GM12878 (cell line): ENCODE results near the gene FBF1. TPM values are rescaled to one million over a fixed set of nuclear protein-coding genes. Genes with fewer than 3 reads are reported as not detected.

Source experiments
- ATAC-seq: fragments of 200-7000 bp; cut with Tn5 transposase; 3 replicates; pipeline ENCODE4 v1.9.1; 2020; ENCODE audit warnings: mild to moderate bottlenecking, moderate library complexity
- BruUV-seq: library from RNA; stranded (reverse); fragments of 400-500 nt; replicated peaks from 2 replicates; lab custom pipeline; 2021; lab: Mats Ljungman, UMichigan
- CTCF ChIA-PET: fragments of 300-600 bp; sonication (Branson Sonifier 250); formaldehyde crosslinking; extraction: SDS; loops from one replicate; lab custom pipeline; 2021; ENCODE audit warnings: inconsistent platforms; lab: Yijun Ruan, JAX
- POLR2A ChIA-PET: fragments of 350-600 bp; formaldehyde crosslinking; extraction: SDS; loops from one replicate; lab custom pipeline; 2021; ENCODE audit warnings: inconsistent platforms; lab: Charles Lee
- RAD21 ChIA-PET: fragments of 300-600 bp; sonication (Branson Sonifier 250); formaldehyde crosslinking; loops from one replicate; lab custom pipeline; 2023; ENCODE audit warnings: antibody characterized with exemption; ENCODE audit not compliant: unreplicated experiment; lab: Charles Lee
- SMC1A ChIA-PET: fragments of 300-600 bp; sonication (Branson Sonifier 250); formaldehyde crosslinking; loops from one replicate; lab custom pipeline; 2023; ENCODE audit not compliant: unreplicated experiment, uncharacterized antibody; lab: Charles Lee
- DNase-seq: peaks from one replicate; pipeline ENCODE4 v3.0.0-alpha.2; 2011; ENCODE audit warnings: low read depth, low spot score
- FAIRE-seq: peaks from 3 replicates; lab custom pipeline; 2011; peaks lifted over from hg19 to GRCh38; lab: Jason Lieb, UNC
- H2AFZ ChIP-seq: 2 replicates; pipeline ENCODE4 v1.6.0; 2011; ENCODE audit warnings: low read depth, low read length, control low read depth; ENCODE audit not compliant: control insufficient read depth
- H3K27ac ChIP-seq: 2 replicates; pipeline ENCODE4 v1.5.1; 2011; ENCODE audit warnings: control low read depth; ENCODE audit not compliant: control insufficient read depth, insufficient read depth
- H3K27me3 ChIP-seq, 2 experiments: replicated peaks in 1 of 2; 2 replicates each; pipeline versions ENCODE4 v1.6.0 to v1.6.1; 2011; ENCODE audit warnings: low read length in 1 of 2; ENCODE audit not compliant: control insufficient read depth in 2 of 2, insufficient read depth in 2 of 2
- H3K36me3 ChIP-seq, 2 experiments: 2 replicates each; pipeline ENCODE4 v1.5.1; 2011; ENCODE audit warnings: low read length in 1 of 2; ENCODE audit not compliant: control insufficient read depth in 2 of 2, insufficient read depth in 2 of 2
- H3K4me1 ChIP-seq: 2 replicates; pipeline ENCODE4 v1.6.1; 2011; ENCODE audit warnings: mild to moderate bottlenecking, low read length, moderate library complexity, mixed read lengths; ENCODE audit not compliant: control insufficient read depth, insufficient read depth
- H3K4me2 ChIP-seq: 2 replicates; pipeline ENCODE4 v1.6.0; 2011; ENCODE audit warnings: control low read depth; ENCODE audit not compliant: control insufficient read depth, insufficient read depth
- H3K4me3 ChIP-seq: fragments of 200-600 bp; sonication (generic); 2 replicates; pipeline ENCODE4 v1.5.1; 2016
- H3K79me2 ChIP-seq: 2 replicates; pipeline ENCODE4 v1.6.0; 2011; ENCODE audit warnings: low read length; ENCODE audit not compliant: control insufficient read depth, insufficient read depth
- H3K9ac ChIP-seq: 2 replicates; pipeline ENCODE4 v1.8.0; 2011; ENCODE audit warnings: low read length, control low read depth, mixed read lengths; ENCODE audit not compliant: control insufficient read depth, insufficient read depth
- H3K9me3 ChIP-seq: replicated peaks from 3 replicates; pipeline ENCODE4 v1.5.1; 2011; ENCODE audit warnings: mild to moderate bottlenecking, low read length; ENCODE audit not compliant: control insufficient read depth, insufficient read depth
- H4K20me1 ChIP-seq: 2 replicates; pipeline ENCODE4 v1.6.0; 2011; ENCODE audit not compliant: control insufficient read depth, insufficient read depth
- CEBPB ChIP-seq, 2 experiments: fragments of 150-350 bp in 1 of 2; IDR thresholded peaks; 2 replicates each; pipeline ENCODE4 v1.6.1; 2012 to 2014; ENCODE audit warnings: low read depth in 2 of 2, low read length in 2 of 2, borderline replicate concordance in 1 of 2, inconsistent platforms in 1 of 2
- FOXM1 ChIP-seq: IDR thresholded peaks from 2 replicates; pipeline ENCODE4 v1.6.1; 2012; ENCODE audit warnings: low read depth, mild to moderate bottlenecking, inconsistent platforms, low read length, moderate library complexity
- HCFC1 ChIP-seq: fragments of 150-350 bp; IDR thresholded peaks from 2 replicates; pipeline ENCODE4 v1.6.1; 2014; ENCODE audit warnings: low read length
- IRF4 ChIP-seq: IDR thresholded peaks from 2 replicates; pipeline ENCODE4 v1.6.1; 2011; ENCODE audit warnings: low read depth, low read length
- JUNB ChIP-seq: IDR thresholded peaks from 2 replicates; pipeline ENCODE4 v1.6.1; 2016; ENCODE audit warnings: antibody characterized with exemption, mild to moderate bottlenecking
- MEF2B ChIP-seq: fragments of 450-650 bp; IDR thresholded peaks from 2 replicates; pipeline ENCODE4 v1.6.1; 2018; ENCODE audit warnings: mild to moderate bottlenecking, moderate library complexity; ENCODE audit not compliant: partially characterized antibody, poor library complexity, severe bottlenecking
- NBN ChIP-seq: fragments of 450-650 bp; IDR thresholded peaks from 2 replicates; pipeline ENCODE4 v1.6.1; 2016
- NFXL1 ChIP-seq: fragments of 450-650 bp; IDR thresholded peaks from 2 replicates; pipeline ENCODE4 v1.6.1; 2017; ENCODE audit warnings: antibody characterized with exemption, mild to moderate bottlenecking, borderline replicate concordance
- NR2F1 ChIP-seq: fragments of 450-650 bp; conservative IDR thresholded peaks from 2 replicates; pipeline ENCODE4 v1.6.1; 2017; ENCODE audit warnings: mild to moderate bottlenecking
- NRF1 ChIP-seq: conservative IDR thresholded peaks from 2 replicates; pipeline ENCODE4 v1.6.1; 2011; ENCODE audit warnings: mild to moderate bottlenecking, low read depth, low read length, improper control_type of control experiment
- POU2F2 ChIP-seq: IDR thresholded peaks from 3 replicates; pipeline ENCODE4 v1.6.1; 2011; ENCODE audit warnings: low read depth, mild to moderate bottlenecking, low read length, borderline replicate concordance
- RELA ChIP-seq: fragments of 450-650 bp; IDR thresholded peaks from 2 replicates; pipeline ENCODE4 v1.8.0; 2014; ENCODE audit warnings: borderline replicate concordance; ENCODE audit not compliant: partially characterized antibody
- SIN3A ChIP-seq: IDR thresholded peaks from 2 replicates; pipeline ENCODE4 v1.6.1; 2012; ENCODE audit warnings: low read depth, low read length, improper control_type of control experiment
- SMAD1 ChIP-seq: fragments of 450-650 bp; IDR thresholded peaks from 2 replicates; pipeline ENCODE4 v1.6.1; 2018; ENCODE audit warnings: mild to moderate bottlenecking, low read depth; ENCODE audit not compliant: partially characterized antibody
- TAF1 ChIP-seq: IDR thresholded peaks from 2 replicates; pipeline ENCODE4 v1.6.1; 2011; ENCODE audit warnings: mild to moderate bottlenecking, low read depth, low read length, borderline replicate concordance
- USF2 ChIP-seq: IDR thresholded peaks from 2 replicates; pipeline ENCODE4 v1.6.1; 2011; ENCODE audit warnings: low read depth, low read length, improper control_type of control experiment, borderline replicate concordance
- ZNF24 ChIP-seq: fragments of 450-650 bp; IDR thresholded peaks from 2 replicates; pipeline ENCODE4 v1.6.1; 2017; ENCODE audit warnings: antibody characterized with exemption, mild to moderate bottlenecking
- ZNF384 ChIP-seq: IDR thresholded peaks from 2 replicates; pipeline ENCODE4 v1.6.1; 2012; ENCODE audit warnings: low read depth, mild to moderate bottlenecking, low read length, improper control_type of control experiment, borderline replicate concordance
- ZNF622 ChIP-seq: fragments of 450-650 bp; IDR thresholded peaks from 2 replicates; pipeline ENCODE4 v1.6.1; 2017; ENCODE audit warnings: mild to moderate bottlenecking, inconsistent platforms
- whole genome bisulfite sequencing: methylation state at CpG from one replicate; pipeline ENCODE4 v1.1.6; 2016; ENCODE audit warnings: low lambda C conversion rate; ENCODE audit not compliant: insufficient replicate concordance, insufficient coverage; ENCODE audit errors: missing lambda C conversion rate; 5-methylcytosine and 5-hydroxymethylcytosine counted together
- in situ Hi-C: fragments of 300-500 bp; cut with MboI; formaldehyde crosslinking; loops from 9 replicates; pipeline ENCODE4 v1.14.3; 2018; ENCODE audit warnings: mixed read lengths
- intact Hi-C: fragments of 100-400 bp; cut with micrococcal nuclease; formaldehyde crosslinking; loops from one replicate; pipeline ENCODE4 v1.14.2; 2022; ENCODE audit not compliant: unreplicated experiment
- polyA plus RNA-seq, 11 experiments: library from polyadenylated mRNA; depleted of rRNA in 4 of 11; unstranded in 6 of 11; stranded (reverse) in 5 of 11; fragments of >200 nt; fragmentation: Nextera tagmentation in 4 of 11; fragmentation: Illumina TruSeq in 1 of 11; extraction: Ambion mirVana in 4 of 11; extraction: Trizol in 1 of 11; gene quantifications; 1 replicate in 1 of 11; 2 replicates in 10 of 11; pipeline versions ENCODE4 v1.2.1 to v1.2.3, GENCODE V29; 2011 to 2016; ENCODE audit warnings: inconsistent platforms in 2 of 11, missing spikeins in 2 of 11, low read depth in 1 of 11
- total RNA-seq, 4 experiments: library from RNA; depleted of rRNA in 3 of 4; stranded (reverse); fragments of >200 nt in 3 of 4; fragmentation: Illumina TruSeq in 1 of 4; extraction: Trizol in 1 of 4; gene quantifications; 2 replicates each; pipeline versions ENCODE4 v1.2.1 to v1.2.3, GENCODE V29; 2013 to 2021
- TF ChIP-seq, protein P1 (sequence below): fragments of 450-650 bp; IDR thresholded peaks from 2 replicates; pipeline ENCODE4 v1.6.1; 2016; ENCODE audit warnings: mild to moderate bottlenecking

The FBF1 gene
- total and polyA plus RNA-seq, 10 of the 15 experiments (the other 5 are each of a cell fraction or from before 2014, with no cell fraction given): 0.29 to 15.0 (median 7.0) TPM

DNA sequence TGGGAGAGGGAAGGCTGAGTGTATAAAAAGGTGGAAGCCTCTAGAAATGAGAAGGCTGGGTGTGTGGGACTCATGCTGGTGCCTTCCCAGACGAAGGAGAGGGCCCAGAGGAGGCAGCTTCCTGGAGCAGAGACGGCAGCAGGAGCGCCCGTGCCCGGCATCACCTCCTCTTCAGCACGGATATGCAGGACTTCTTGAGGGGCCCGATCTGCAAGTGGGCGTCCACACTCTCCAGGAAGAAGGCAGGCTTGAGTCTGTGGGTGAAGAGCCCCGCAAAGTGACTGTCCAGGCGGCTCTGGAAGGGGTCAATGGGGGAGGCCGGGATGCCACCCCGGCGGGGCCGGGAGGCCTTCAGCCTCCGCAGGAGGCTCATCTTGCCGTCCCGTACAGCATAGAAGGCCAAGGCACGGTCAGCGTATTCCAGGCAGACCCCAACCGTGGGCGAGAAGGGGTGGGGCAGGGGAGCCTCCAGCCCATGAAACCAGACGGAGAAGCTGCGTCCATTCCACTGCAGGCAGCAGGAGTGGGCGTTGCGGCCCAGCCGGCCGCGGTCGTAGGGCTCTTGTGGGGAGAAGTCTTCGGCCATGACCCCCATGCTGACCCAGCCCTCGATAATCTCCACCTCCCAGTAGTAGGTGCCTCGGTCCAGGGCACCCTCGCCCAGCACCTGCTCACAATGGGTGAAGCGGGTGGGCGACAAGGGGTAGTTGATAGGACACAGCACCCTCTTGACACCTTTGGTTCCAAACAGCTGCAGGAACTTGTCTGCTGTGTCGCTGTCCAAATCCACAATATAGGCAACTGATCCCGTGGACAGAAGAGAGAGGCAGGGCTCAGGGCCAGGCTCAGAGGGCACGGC is 66.3 kb downstream of the FBF1 start (continued):
- TF ChIP-seq RELA (no peak), TAF1 (no peak), CEBPB (IDR thresholded peaks at IDR 0.05; ENCODE audit: borderline replicate concordance in 1 of 2, low read depth in 2 of 2, low read length in 2 of 2) (no peak), SMAD1 (no peak), ZNF622 (no peak), HCFC1 (no peak)
- TF ChIP-seq, all 136 proteins: peak for 0

DNA sequence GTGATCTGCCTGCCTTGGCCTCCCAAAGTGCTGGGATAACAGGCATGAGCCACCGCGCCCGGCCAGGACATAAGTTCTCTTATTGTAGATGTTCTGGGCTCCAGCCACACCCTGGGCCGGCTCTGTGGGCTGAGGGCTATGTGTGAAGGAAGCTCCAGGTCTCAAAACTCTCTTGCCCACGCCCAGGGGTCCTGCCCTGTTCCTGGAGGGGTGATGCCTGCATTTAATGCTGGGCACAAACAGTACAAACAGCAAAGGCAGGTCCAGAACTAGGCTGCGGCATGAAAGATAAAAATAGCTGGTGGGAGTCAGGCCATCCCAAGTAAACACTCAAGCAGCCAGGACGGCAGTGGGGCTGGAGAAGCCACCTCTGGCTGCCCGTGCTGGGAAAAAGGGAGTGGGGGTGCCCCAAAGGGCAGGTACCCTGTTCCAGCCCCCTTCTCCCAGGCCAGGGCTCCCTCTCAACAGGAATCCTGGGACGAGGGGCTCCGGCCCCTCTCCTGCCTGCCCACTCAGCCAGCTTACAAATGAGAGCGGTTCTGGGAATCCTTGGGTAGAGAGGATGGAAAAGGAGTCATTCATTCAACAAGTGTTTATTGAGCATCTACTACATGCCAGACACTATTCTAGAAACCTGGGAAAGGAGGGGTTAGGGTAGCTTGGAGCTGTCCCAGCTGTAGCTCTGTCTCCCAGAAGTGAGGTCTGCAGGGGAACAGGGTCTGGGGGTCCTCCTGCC is 67.1 kb downstream of the FBF1 start:
- no peaks in the 10 kb centered on the region for H3K79me2 ChIP-seq
- H3K4me1 ChIP-seq: peaks cover 25% of the 10 kb centered on the region
- no peak overlapping the region for H2AFZ ChIP-seq
- no peaks in the 10 kb centered on the region for H4K20me1 ChIP-seq
- H3K9ac ChIP-seq: no peak overlapping the region
- CTCF ChIA-PET: interaction anchor here (0.7 to 7.9 kb wide), 4 partner anchors 14 to 129 kb away, joined by 4 to 81 read pairs (median 4); partner anchors contain the start of genes TRIM65 and WBP2
- peaks cover 1 to 2% of the 10 kb centered on the region in 2 experiments; a peak in 3 of 4 replicates for H3K27me3 ChIP-seq
- DNase-seq (no peak), ATAC-seq (no peak), FAIRE-seq (no peak)
- H3K36me3 ChIP-seq: no peaks in the 10 kb centered on the region
- 70% methylated on average over 11 of the region's 11 CpGs for WGBS
- in situ Hi-C loops: no loop called here
- RAD21 ChIA-PET: interaction anchor here (1.2 kb wide), 1 partner anchor 1499 kb away, joined by 3 read pairs; no protein-coding TSS in a partner anchor
- BruUV-seq: no TSS peak
- SMC1A ChIA-PET: interaction anchor here (1.1 to 1.8 kb wide), 2 partner anchors 13 to 15 kb away, joined by 4 to 5 read pairs; no protein-coding TSS in a partner anchor
- H3K9me3 ChIP-seq: no peaks in the 10 kb centered on the region
- no peak overlapping the region for H3K4me3 ChIP-seq
- H3K27ac ChIP-seq: no peak overlapping the region
- POLR2A ChIA-PET: no interaction called here
- H3K4me2 ChIP-seq: no peak overlapping the region
- intact Hi-C loops: no loop called here
- TF ChIP-seq NFXL1: no peak
- TF ChIP-seq, protein P1, sequence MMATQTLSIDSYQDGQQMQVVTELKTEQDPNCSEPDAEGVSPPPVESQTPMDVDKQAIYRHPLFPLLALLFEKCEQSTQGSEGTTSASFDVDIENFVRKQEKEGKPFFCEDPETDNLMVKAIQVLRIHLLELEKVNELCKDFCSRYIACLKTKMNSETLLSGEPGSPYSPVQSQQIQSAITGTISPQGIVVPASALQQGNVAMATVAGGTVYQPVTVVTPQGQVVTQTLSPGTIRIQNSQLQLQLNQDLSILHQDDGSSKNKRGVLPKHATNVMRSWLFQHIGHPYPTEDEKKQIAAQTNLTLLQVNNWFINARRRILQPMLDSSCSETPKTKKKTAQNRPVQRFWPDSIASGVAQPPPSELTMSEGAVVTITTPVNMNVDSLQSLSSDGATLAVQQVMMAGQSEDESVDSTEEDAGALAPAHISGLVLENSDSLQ: no peak
- TF ChIP-seq JUNB: no peak
- no peak for TF ChIP-seq POU2F2
- TF ChIP-seq ZNF24: no peak
- no peak for TF ChIP-seq MEF2B
- TF ChIP-seq SIN3A: no peak
- TF ChIP-seq NR2F1: no peak
- no peak for TF ChIP-seq USF2
- TF ChIP-seq NRF1: no peak
- no peak for TF ChIP-seq NBN
- TF ChIP-seq FOXM1: no peak
- no peak for TF ChIP-seq ZNF622
- no peak for TF ChIP-seq IRF4
- TF ChIP-seq ZNF384: no peak
